ENCODE results near the gene SEH1L. TPM values are rescaled to one million over a fixed set of nuclear protein-coding genes. Genes with fewer than 3 reads are reported as not detected.

The SEH1L gene
- polyA plus RNA-seq, 1 donor from 2014 or later, result 11.5 TPM

DNA sequence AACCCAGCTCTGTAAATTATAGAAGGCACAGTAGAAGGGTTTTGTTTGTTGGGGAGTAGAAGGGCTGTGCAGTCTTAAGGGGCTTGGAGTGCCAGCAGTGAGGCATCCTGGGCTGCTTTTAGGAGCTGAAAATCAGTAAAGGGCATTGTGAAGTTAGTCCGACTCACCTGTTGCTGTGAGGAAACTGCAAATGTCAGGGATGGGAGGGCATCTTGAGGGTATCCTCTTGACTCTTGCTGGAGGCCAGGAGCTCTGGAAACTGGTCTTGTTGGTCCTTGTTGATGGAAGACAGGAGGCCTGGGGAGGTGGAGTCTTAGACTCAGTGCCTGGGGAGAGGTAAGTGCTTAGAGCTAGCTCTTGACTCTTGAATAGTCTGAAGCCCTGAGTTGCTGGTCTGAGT, 57.5 kb downstream of the SEH1L start:
- Histone ChIP-seq H3K27ac (ENCODE audit: low read length) (no peak overlapping the region), H3K4me2 (ENCODE audit: low read length) (no peak overlapping the region), H2AFZ (ENCODE audit: low read depth, low read length) (no peak overlapping the region), H3K4me3 (ENCODE audit: low read length) (no peak overlapping the region), H3K27me3 (ENCODE audit: insufficient read depth, low read depth, low read length) (no peaks in the 10 kb centered on the region), H3K9me3 (ENCODE audit: low read length) (no peaks in the 10 kb centered on the region), H3K9me2 (ENCODE audit: insufficient read depth, low read length) (no peaks in the 10 kb centered on the region), H3F3A (ENCODE audit: insufficient read depth, low read length, poor library complexity, severe bottlenecking) (no peaks in the 10 kb centered on the region), H3K79me2 (replicated peaks; ENCODE audit: insufficient read depth, low read length) (no peaks in the 10 kb centered on the region), H3K9ac (ENCODE audit: low read length) (no peak overlapping the region), H3K36me3 (ENCODE audit: insufficient read depth, low read length) (no peaks in the 10 kb centered on the region), H4K20me1 (ENCODE audit: insufficient read depth) (no peaks in the 10 kb centered on the region)
- TF ChIP-seq TAF1 (IDR thresholded peaks at IDR 0.05; ENCODE audit: low read depth) (no peak), MXI1 (conservative IDR thresholded peaks at IDR 0.05; ENCODE audit: poor library complexity, severe bottlenecking) (no peak), EP300 (conservative IDR thresholded peaks at IDR 0.05; ENCODE audit: poor library complexity, severe bottlenecking) (no peak), RAD21 (conservative IDR thresholded peaks at IDR 0.05) (no peak), SMC3 (conservative IDR thresholded peaks at IDR 0.05; ENCODE audit: poor library complexity) (no peak), POLR2AphosphoS5 (IDR thresholded peaks at IDR 0.05) (no peak), EZH2 (IDR thresholded peaks at IDR 0.05; ENCODE audit: borderline replicate concordance, insufficient read depth, low read length, poor library complexity, severe bottlenecking) (no peak)
- TF ChIP-seq, protein P1, sequence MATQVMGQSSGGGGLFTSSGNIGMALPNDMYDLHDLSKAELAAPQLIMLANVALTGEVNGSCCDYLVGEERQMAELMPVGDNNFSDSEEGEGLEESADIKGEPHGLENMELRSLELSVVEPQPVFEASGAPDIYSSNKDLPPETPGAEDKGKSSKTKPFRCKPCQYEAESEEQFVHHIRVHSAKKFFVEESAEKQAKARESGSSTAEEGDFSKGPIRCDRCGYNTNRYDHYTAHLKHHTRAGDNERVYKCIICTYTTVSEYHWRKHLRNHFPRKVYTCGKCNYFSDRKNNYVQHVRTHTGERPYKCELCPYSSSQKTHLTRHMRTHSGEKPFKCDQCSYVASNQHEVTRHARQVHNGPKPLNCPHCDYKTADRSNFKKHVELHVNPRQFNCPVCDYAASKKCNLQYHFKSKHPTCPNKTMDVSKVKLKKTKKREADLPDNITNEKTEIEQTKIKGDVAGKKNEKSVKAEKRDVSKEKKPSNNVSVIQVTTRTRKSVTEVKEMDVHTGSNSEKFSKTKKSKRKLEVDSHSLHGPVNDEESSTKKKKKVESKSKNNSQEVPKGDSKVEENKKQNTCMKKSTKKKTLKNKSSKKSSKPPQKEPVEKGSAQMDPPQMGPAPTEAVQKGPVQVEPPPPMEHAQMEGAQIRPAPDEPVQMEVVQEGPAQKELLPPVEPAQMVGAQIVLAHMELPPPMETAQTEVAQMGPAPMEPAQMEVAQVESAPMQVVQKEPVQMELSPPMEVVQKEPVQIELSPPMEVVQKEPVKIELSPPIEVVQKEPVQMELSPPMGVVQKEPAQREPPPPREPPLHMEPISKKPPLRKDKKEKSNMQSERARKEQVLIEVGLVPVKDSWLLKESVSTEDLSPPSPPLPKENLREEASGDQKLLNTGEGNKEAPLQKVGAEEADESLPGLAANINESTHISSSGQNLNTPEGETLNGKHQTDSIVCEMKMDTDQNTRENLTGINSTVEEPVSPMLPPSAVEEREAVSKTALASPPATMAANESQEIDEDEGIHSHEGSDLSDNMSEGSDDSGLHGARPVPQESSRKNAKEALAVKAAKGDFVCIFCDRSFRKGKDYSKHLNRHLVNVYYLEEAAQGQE (IDR thresholded peaks at IDR 0.05; ENCODE audit: borderline replicate concordance), result no peak
- TF ChIP-seq, protein P2, sequence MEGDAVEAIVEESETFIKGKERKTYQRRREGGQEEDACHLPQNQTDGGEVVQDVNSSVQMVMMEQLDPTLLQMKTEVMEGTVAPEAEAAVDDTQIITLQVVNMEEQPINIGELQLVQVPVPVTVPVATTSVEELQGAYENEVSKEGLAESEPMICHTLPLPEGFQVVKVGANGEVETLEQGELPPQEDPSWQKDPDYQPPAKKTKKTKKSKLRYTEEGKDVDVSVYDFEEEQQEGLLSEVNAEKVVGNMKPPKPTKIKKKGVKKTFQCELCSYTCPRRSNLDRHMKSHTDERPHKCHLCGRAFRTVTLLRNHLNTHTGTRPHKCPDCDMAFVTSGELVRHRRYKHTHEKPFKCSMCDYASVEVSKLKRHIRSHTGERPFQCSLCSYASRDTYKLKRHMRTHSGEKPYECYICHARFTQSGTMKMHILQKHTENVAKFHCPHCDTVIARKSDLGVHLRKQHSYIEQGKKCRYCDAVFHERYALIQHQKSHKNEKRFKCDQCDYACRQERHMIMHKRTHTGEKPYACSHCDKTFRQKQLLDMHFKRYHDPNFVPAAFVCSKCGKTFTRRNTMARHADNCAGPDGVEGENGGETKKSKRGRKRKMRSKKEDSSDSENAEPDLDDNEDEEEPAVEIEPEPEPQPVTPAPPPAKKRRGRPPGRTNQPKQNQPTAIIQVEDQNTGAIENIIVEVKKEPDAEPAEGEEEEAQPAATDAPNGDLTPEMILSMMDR (IDR thresholded peaks at IDR 0.05; ENCODE audit: poor library complexity, severe bottlenecking), result no peak

DNA sequence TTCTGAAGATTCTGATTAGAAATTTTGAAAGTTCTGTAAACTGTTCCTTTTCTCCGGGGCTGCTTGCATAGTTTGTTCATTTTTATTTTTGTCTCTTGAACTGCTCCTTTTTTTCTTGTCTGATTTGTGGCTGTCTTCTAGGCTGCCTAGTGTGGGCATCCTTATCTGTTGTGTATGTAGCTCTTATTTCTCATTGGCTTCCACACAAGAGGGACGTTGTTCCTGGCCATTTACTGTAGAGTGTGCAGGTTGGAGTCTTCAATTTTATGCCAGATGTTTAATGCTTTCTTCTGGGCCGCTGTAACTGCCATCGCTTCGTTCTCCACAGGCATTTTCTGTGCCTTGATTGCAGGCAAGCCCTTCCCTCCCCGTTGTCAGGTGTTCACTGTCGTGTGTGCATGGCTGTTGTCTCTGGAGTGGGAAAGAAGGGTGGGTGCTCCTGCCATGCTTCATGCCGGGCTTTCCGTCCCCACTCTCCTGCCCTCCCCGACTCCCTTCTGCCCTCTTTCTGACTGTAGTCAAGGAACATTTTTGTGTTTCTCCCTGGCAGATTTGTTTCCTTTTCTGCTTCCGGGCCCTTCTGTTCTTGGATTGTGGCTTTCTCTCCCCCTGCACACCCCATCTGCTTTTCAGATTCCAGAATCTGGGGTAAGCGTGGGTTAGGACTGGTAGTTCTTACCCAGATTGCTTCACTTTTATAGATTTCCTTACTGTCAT, 58.9 kb downstream of the SEH1L start:
- H3K79me2 ChIP-seq (replicated peaks; ENCODE audit: insufficient read depth, low read length), result no peaks in the 10 kb centered on the region
- no peak overlapping the region for H3K27ac ChIP-seq (ENCODE audit: low read length)
- no peaks in the 10 kb centered on the region for H3K27me3 ChIP-seq (ENCODE audit: insufficient read depth, low read depth, low read length)
- no peak overlapping the region for H3K4me3 ChIP-seq (ENCODE audit: low read length)
- H3K36me3 ChIP-seq (ENCODE audit: insufficient read depth, low read length), result no peaks in the 10 kb centered on the region
- TF ChIP-seq RAD21 (conservative IDR thresholded peaks at IDR 0.05), result no peak
- TF ChIP-seq, protein P1 (IDR thresholded peaks at IDR 0.05; ENCODE audit: borderline replicate concordance), result no peak
- no peak for TF ChIP-seq EP300 (conservative IDR thresholded peaks at IDR 0.05; ENCODE audit: poor library complexity, severe bottlenecking)
- H2AFZ ChIP-seq (ENCODE audit: low read depth, low read length), result no peak overlapping the region
- no peaks in the 10 kb centered on the region for H3K9me3 ChIP-seq (ENCODE audit: low read length)
- no peak overlapping the region for H3K9ac ChIP-seq (ENCODE audit: low read length)
- no peaks in the 10 kb centered on the region for H4K20me1 ChIP-seq (ENCODE audit: insufficient read depth)
- no peak overlapping the region for H3K4me2 ChIP-seq (ENCODE audit: low read length)
- no peaks in the 10 kb centered on the region for H3F3A ChIP-seq (ENCODE audit: insufficient read depth, low read length, poor library complexity, severe bottlenecking)
- no peaks in the 10 kb centered on the region for H3K9me2 ChIP-seq (ENCODE audit: insufficient read depth, low read length)

Data from neural cell (in vitro differentiated cells).